ENCODE measurements around the gene FTHL17.

DNA sequence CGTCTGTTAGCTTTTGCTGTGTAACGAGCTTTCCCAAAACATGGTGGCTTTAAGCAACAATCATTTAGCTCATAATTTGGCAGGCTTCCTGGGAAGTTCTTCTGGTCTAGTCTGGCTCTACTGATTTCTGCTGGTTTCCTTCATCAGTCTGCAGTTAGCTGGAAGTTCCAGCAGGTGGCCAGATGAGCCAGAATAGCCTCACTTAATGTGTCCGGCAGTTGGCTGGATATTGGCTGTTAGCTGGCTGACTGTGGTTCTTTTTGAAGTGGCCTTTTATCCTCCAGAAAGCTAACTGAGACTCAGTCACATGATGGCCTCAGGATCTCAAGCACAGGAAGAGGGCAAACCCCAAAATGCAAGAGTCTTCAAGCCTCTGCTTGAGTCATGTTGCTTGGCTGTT, 34.9 kb downstream of the FTHL17 start:
- TF ChIP-seq, protein P1, sequence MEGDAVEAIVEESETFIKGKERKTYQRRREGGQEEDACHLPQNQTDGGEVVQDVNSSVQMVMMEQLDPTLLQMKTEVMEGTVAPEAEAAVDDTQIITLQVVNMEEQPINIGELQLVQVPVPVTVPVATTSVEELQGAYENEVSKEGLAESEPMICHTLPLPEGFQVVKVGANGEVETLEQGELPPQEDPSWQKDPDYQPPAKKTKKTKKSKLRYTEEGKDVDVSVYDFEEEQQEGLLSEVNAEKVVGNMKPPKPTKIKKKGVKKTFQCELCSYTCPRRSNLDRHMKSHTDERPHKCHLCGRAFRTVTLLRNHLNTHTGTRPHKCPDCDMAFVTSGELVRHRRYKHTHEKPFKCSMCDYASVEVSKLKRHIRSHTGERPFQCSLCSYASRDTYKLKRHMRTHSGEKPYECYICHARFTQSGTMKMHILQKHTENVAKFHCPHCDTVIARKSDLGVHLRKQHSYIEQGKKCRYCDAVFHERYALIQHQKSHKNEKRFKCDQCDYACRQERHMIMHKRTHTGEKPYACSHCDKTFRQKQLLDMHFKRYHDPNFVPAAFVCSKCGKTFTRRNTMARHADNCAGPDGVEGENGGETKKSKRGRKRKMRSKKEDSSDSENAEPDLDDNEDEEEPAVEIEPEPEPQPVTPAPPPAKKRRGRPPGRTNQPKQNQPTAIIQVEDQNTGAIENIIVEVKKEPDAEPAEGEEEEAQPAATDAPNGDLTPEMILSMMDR (IDR thresholded peaks at IDR 0.05) = peak; percentile 38 to 52 (median 44)
- TF ChIP-seq EP300 (IDR thresholded peaks at IDR 0.05) = no peak
- TF ChIP-seq POLR2AphosphoS5 (IDR thresholded peaks at IDR 0.05) = no peak
- no peak for TF ChIP-seq POLR2A (IDR thresholded peaks at IDR 0.05; ENCODE audit: low read depth)

Measured in esophagus muscularis mucosa (tissue), 4 donors.